K562 (cell line): ENCODE measurements around the gene TOMT. TPM values are rescaled to one million over a fixed set of nuclear protein-coding genes. Genes with fewer than 3 reads are reported as not detected.

Experiments used
- ATAC-seq: fragments of 200-7000 bp; cut with Tn5 transposase; 3 replicates; pipeline ENCODE4 v1.9.1; 2020; ENCODE audit warnings: moderate library complexity
- BruUV-seq: library from RNA; stranded (reverse); fragments of 400-500 nt; replicated peaks from 2 replicates; lab custom pipeline; 2021; lab: Mats Ljungman, UMichigan
- CTCF ChIA-PET: fragments of 300-600 bp; formaldehyde crosslinking; extraction: SDS; loops from one replicate; lab custom pipeline; 2021; ENCODE audit warnings: low intra/inter-chr PET ratio; lab: Yijun Ruan, JAX
- POLR2A ChIA-PET: fragments of 300-600, 350-650 bp; sonication (Branson Sonifier 250); formaldehyde crosslinking; extraction: SDS; loops from one replicate; lab custom pipeline; 2021; ENCODE audit warnings: antibody characterized with exemption, inconsistent platforms; lab: Yijun Ruan, JAX
- DNase-seq, 4 experiments: peaks; one replicate each; pipeline versions ENCODE4 v3.0.0 to v3.0.0-alpha.2; 2011 to 2018; ENCODE audit warnings: low spot score in 3 of 4, mixed read lengths in 3 of 4; ENCODE audit errors: extremely low read depth in 1 of 4
- FAIRE-seq: peaks from 2 replicates; lab custom pipeline; 2011; peaks lifted over from hg19 to GRCh38; lab: Jason Lieb, UNC
- H2AFZ ChIP-seq: 2 replicates; pipeline ENCODE4 v1.6.0; 2011; ENCODE audit warnings: low read depth, low read length, control low read depth, inconsistent platforms
- H3K27ac ChIP-seq: fragments of 200-600 bp; 3 replicates; pipeline ENCODE4 v1.8.0; 2011; ENCODE audit warnings: low read depth, mild to moderate bottlenecking, control low read depth, inconsistent platforms, low read length, moderate library complexity, mixed read lengths; ENCODE audit errors: extremely low read depth
- H3K27me3 ChIP-seq, 2 experiments: fragments of 300-600 bp in 1 of 2; 2 replicates in 1 of 2; 3 replicates in 1 of 2; pipeline versions ENCODE4 v1.6.0 to v1.8.0; 2011; ENCODE audit warnings: inconsistent platforms in 2 of 2, low read length in 2 of 2, mild to moderate bottlenecking in 1 of 2, mixed read lengths in 1 of 2, moderate library complexity in 1 of 2; ENCODE audit not compliant: control insufficient read depth in 2 of 2, insufficient read depth in 2 of 2
- H3K36me3 ChIP-seq: fragments of 300-600 bp; 3 replicates; pipeline ENCODE4 v1.8.0; 2011; ENCODE audit warnings: mild to moderate bottlenecking, low read length, inconsistent platforms; ENCODE audit not compliant: control insufficient read depth, insufficient read depth
- H3K4me1 ChIP-seq, 2 experiments: fragments of 200-600 bp in 1 of 2; replicated peaks in 1 of 2; 2 replicates in 1 of 2; 3 replicates in 1 of 2; pipeline versions ENCODE4 v1.5.1 to v1.8.0; 2011; ENCODE audit warnings: inconsistent platforms in 2 of 2, low read length in 2 of 2, mild to moderate bottlenecking in 1 of 2, mixed read lengths in 1 of 2, moderate library complexity in 1 of 2; ENCODE audit not compliant: control insufficient read depth in 2 of 2, insufficient read depth in 2 of 2
- H3K4me2 ChIP-seq: 2 replicates; pipeline ENCODE4 v1.6.1; 2011; ENCODE audit warnings: low read length, control low read depth, inconsistent platforms, mixed read lengths; ENCODE audit not compliant: insufficient read depth
- H3K4me3 ChIP-seq: fragments of 200-600 bp; sonication (generic), shearing (Covaris generic); 2 replicates; pipeline ENCODE4 v1.5.1; 2016; ENCODE audit warnings: control low read depth, inconsistent platforms
- H3K79me2 ChIP-seq: fragments of 200-600 bp; 3 replicates; pipeline ENCODE4 v1.8.0; 2011; ENCODE audit warnings: low read length, inconsistent platforms; ENCODE audit not compliant: control insufficient read depth, insufficient read depth
- H3K9ac ChIP-seq, 2 experiments: 2 replicates each; pipeline versions ENCODE4 v1.6.0 to v1.6.1; 2011; ENCODE audit warnings: low read depth in 2 of 2, low read length in 2 of 2, control low read depth in 1 of 2, inconsistent platforms in 1 of 2, mild to moderate bottlenecking in 1 of 2, mixed read lengths in 1 of 2; ENCODE audit not compliant: insufficient read depth in 1 of 2
- H3K9me1 ChIP-seq: one replicate; pipeline ENCODE4 v1.6.0; 2011; ENCODE audit warnings: inconsistent platforms, mild to moderate bottlenecking, low read length, moderate library complexity; ENCODE audit not compliant: control insufficient read depth, insufficient read depth
- H3K9me3 ChIP-seq: replicated peaks from 2 replicates; pipeline ENCODE4 v1.5.1; 2011; ENCODE audit warnings: low read depth, low read length, inconsistent platforms; ENCODE audit not compliant: control insufficient read depth, insufficient read depth
- H4K20me1 ChIP-seq: replicated peaks from 2 replicates; pipeline ENCODE4 v1.6.1; 2011; ENCODE audit warnings: low read length, inconsistent platforms, mixed read lengths; ENCODE audit not compliant: control insufficient read depth, insufficient read depth
- ASH1L ChIP-seq: fragments of 450-650 bp; IDR thresholded peaks from 2 replicates; pipeline ENCODE4 v1.6.1; 2018; ENCODE audit warnings: borderline replicate concordance, mild to moderate bottlenecking, low read depth; ENCODE audit not compliant: partially characterized antibody
- CREB5 ChIP-seq: fragments of 250-450 bp; sonication (Bioruptor Pico); IDR thresholded peaks from 2 replicates; pipeline ENCODE4 v1.5.0; 2020; ENCODE audit warnings: mild to moderate bottlenecking
- HSF4 ChIP-seq: fragments of 250-450 bp; sonication (Bioruptor Pico); IDR thresholded peaks from 2 replicates; pipeline ENCODE4 v2.1.2; 2022; ENCODE audit warnings: mild to moderate bottlenecking, moderate library complexity, borderline replicate concordance
- POLR3A ChIP-seq: IDR thresholded peaks from 2 replicates; pipeline ENCODE4 v1.6.1; 2011; ENCODE audit warnings: borderline replicate concordance, mild to moderate bottlenecking, moderate library complexity; ENCODE audit not compliant: insufficient read length, insufficient read depth; ENCODE audit errors: extremely low read depth
- SOX6 ChIP-seq: fragments of 450-650 bp; IDR thresholded peaks from 2 replicates; pipeline ENCODE4 v1.6.1; 2014; ENCODE audit warnings: mild to moderate bottlenecking
- ZC3H8 ChIP-seq: fragments of 450-650 bp; IDR thresholded peaks from 2 replicates; pipeline ENCODE4 v1.6.1; 2017
- WGBS: fragments of 100-300 bp; shearing (Covaris generic); methylation state at CpG from one replicate; pipeline ENCODE4 v1.1.6; 2016; ENCODE audit warnings: low coverage, mixed read lengths; ENCODE audit not compliant: insufficient coverage; ENCODE audit errors: missing lambda C conversion rate; 5-methylcytosine and 5-hydroxymethylcytosine counted together
- in situ Hi-C: fragments of 300-500 bp; cut with MboI; formaldehyde crosslinking; loops from 4 replicates; pipeline ENCODE4 v1.15.0; 2018; ENCODE audit warnings: inconsistent platforms, mixed read lengths
- intact Hi-C: fragments of 100-400 bp; cut with micrococcal nuclease; formaldehyde crosslinking; loops from 2 replicates; pipeline ENCODE4 v1.14.2; 2022
- polyA plus RNA-seq, 8 experiments: library from polyadenylated mRNA; depleted of rRNA in 4 of 8; stranded (reverse) in 5 of 8; unstranded in 3 of 8; fragments of >200 nt; fragmentation: Nextera tagmentation in 2 of 8; fragmentation: Illumina TruSeq in 1 of 8; extraction: Ambion mirVana in 2 of 8; extraction: Trizol in 1 of 8; gene quantifications; 2 replicates each; pipeline versions ENCODE4 v1.2.1 to v1.2.3, GENCODE V29; 2011 to 2014; ENCODE audit warnings: inconsistent platforms in 1 of 8, missing spikeins in 1 of 8
- total RNA-seq, 7 experiments: library from RNA; depleted of rRNA in 6 of 7; stranded (reverse); fragments of >200 nt in 6 of 7; fragmentation: Illumina TruSeq in 2 of 7; extraction: Trizol in 2 of 7; gene quantifications; 2 replicates each; pipeline versions ENCODE4 v1.2.1 to v1.2.3, GENCODE V29; 2011 to 2021; ENCODE audit warnings: low replicate concordance in 1 of 7
- TF ChIP-seq, protein P1 (sequence below), 2 experiments: fragments of 450-650 bp; formaldehyde crosslinking in 1 of 2; IDR thresholded peaks; 2 replicates each; pipeline versions ENCODE4 v1.4.0 to v1.6.1; 2014 to 2020; ENCODE audit warnings: mild to moderate bottlenecking in 2 of 2, borderline replicate concordance in 1 of 2, low read depth in 1 of 2

Gene TOMT
- total and polyA plus RNA-seq, 9 of the 15 experiments (the other 6 are each of a cell fraction or from before 2014, with no cell fraction given) = not detected

DNA sequence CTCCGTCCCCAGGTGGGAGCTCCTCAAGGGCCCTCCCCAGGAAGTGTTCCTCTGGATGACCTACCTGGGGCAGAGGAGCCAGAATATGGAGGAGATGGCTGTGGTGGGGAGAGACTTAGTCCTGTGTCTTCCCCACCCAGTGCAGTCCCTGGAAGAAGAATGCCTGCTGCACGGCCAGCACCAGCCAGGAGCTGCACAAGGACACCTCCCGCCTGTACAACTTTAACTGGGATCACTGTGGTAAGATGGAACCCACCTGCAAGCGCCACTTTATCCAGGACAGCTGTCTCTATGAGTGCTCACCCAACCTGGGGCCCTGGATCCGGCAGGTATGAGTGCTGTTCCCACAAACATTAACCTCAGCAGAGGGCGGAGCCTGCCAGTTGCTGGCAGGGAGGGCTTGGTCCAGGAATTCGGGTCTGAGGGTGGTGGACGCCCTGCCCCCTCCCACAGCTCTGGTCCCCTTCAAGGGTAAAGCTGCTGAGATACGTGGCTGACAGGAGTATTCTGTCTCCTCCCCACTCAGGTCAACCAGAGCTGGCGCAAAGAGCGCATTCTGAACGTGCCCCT, 33.2 kb downstream of the TOMT start (continued):
- TF ChIP-seq CREB5 (CRISPR knock-in tag) (no peak), ZC3H8 (no peak)

- H3K27me3 ChIP-seq = no peaks in the 10 kb centered on the region
- FAIRE-seq (no peak), ATAC-seq (no peak), DNase-seq (no peak)
- no peaks in the 10 kb centered on the region for H4K20me1 ChIP-seq
- 50% methylated on average over 7 of the region's 11 CpGs for WGBS
- no peak overlapping the region for H3K9ac ChIP-seq
- peaks cover 3 to 6% of the 10 kb centered on the region in 2 experiments; a peak in 3 of 5 replicates for H3K4me1 ChIP-seq
- no peak overlapping the region for H2AFZ ChIP-seq
- intact Hi-C loops (no loop called here), in situ Hi-C loops (no loop called here)
- H3K27ac ChIP-seq = no peak overlapping the region
- H3K4me3 ChIP-seq = no peak overlapping the region
- H3K4me2 ChIP-seq = no peak overlapping the region
- ChIA-PET CTCF (no interaction called here), POLR2A (interaction anchor here (1.7 to 2.2 kb wide), 2 partner anchors 8 to 27 kb away, joined by 3 to 5 read pairs; partner anchors contain the start of gene ANAPC15)
- no peaks in the 10 kb centered on the region for H3K9me1 ChIP-seq
- H3K36me3 ChIP-seq = no peaks in the 10 kb centered on the region
- H3K9me3 ChIP-seq = no peaks in the 10 kb centered on the region
- H3K79me2 ChIP-seq = no peaks in the 10 kb centered on the region
- no TSS peak for BruUV-seq
- TF ChIP-seq SOX6 (no peak), CREB5 (CRISPR knock-in tag) (no peak), ASH1L (no peak), POLR3A (no peak), HSF4 (CRISPR knock-in tag) (no peak)
- TF ChIP-seq, protein P1, sequence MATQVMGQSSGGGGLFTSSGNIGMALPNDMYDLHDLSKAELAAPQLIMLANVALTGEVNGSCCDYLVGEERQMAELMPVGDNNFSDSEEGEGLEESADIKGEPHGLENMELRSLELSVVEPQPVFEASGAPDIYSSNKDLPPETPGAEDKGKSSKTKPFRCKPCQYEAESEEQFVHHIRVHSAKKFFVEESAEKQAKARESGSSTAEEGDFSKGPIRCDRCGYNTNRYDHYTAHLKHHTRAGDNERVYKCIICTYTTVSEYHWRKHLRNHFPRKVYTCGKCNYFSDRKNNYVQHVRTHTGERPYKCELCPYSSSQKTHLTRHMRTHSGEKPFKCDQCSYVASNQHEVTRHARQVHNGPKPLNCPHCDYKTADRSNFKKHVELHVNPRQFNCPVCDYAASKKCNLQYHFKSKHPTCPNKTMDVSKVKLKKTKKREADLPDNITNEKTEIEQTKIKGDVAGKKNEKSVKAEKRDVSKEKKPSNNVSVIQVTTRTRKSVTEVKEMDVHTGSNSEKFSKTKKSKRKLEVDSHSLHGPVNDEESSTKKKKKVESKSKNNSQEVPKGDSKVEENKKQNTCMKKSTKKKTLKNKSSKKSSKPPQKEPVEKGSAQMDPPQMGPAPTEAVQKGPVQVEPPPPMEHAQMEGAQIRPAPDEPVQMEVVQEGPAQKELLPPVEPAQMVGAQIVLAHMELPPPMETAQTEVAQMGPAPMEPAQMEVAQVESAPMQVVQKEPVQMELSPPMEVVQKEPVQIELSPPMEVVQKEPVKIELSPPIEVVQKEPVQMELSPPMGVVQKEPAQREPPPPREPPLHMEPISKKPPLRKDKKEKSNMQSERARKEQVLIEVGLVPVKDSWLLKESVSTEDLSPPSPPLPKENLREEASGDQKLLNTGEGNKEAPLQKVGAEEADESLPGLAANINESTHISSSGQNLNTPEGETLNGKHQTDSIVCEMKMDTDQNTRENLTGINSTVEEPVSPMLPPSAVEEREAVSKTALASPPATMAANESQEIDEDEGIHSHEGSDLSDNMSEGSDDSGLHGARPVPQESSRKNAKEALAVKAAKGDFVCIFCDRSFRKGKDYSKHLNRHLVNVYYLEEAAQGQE (IDR thresholded peaks at IDR 0.05; ENCODE audit: borderline replicate concordance) = no peak
- TF ChIP-seq, protein P1 (CRISPR knock-in tag; IDR thresholded peaks at IDR 0.05; ENCODE audit: low read depth) = no peak
Measured at GRCh38 chr11:72139500-72139899, 33.8 kb downstream of the TOMT start.
